Kidney epithelial cell (primary cell): ENCODE data around the gene GMEB2. TPM values are rescaled to one million over a fixed set of nuclear protein-coding genes. Genes with fewer than 3 reads are reported as not detected.

Experiments
- DNase-seq: peaks from one replicate; pipeline ENCODE4 v3.0.0-alpha.2; 2010; ENCODE audit warnings: low read depth
- H3K27me3 ChIP-seq: 2 replicates; pipeline ENCODE4 v1.6.0; 2011; ENCODE audit warnings: low read length; ENCODE audit not compliant: control insufficient read depth, insufficient read depth
- H3K36me3 ChIP-seq: 2 replicates; pipeline ENCODE4 v1.5.1; 2011; ENCODE audit warnings: low read length; ENCODE audit not compliant: control insufficient read depth, insufficient read depth
- H3K4me3 ChIP-seq: 2 replicates; pipeline ENCODE4 v1.5.1; 2011; ENCODE audit warnings: low read depth, mild to moderate bottlenecking, control low read depth, low read length
- CTCF ChIP-seq: IDR thresholded peaks from 2 replicates; pipeline ENCODE4 v1.5.1; 2011; ENCODE audit warnings: mild to moderate bottlenecking, moderate library complexity, low read length, control low read depth, inconsistent platforms; ENCODE audit not compliant: insufficient read depth, poor library complexity, severe bottlenecking
- total RNA-seq: library from RNA; depleted of rRNA; stranded (reverse); fragments of >200 nt; gene quantifications from 2 replicates; pipeline ENCODE4 v1.2.3, GENCODE V29; 2015

GMEB2 gene
- total RNA-seq, 1 donor from 2014 or later = 17.7 TPM

GRCh38 chr20:63549019-63549418 lies 77.9 kb downstream of the GMEB2 start:
- peaks cover 41% of the 10 kb centered on the region for H3K27me3 ChIP-seq
- TF ChIP-seq CTCF = no peak
- no peaks in the 10 kb centered on the region for H3K36me3 ChIP-seq
- H3K4me3 ChIP-seq = no peak overlapping the region
- DNase-seq = no peak

- DNase-seq = no peak
- TF ChIP-seq CTCF = no peak
These were observed 78.4 kb downstream of the GMEB2 start for GRCh38 chr20:63548542-63548941.

GRCh38 chr20:63547725-63548480 lies 79.0 kb downstream of the GMEB2 start, which contains the start of gene SRMS:
Gene SRMS, minus strand, starts transcription at chr20:63547749. Its CDS starts 286 bp downstream, at chr20:63547463.
- no peak for TF ChIP-seq CTCF
- Histone ChIP-seq H3K4me3 (no peak within 1 kb of the TSS), H3K27me3 (peaks cover 41% of the 10 kb centered on the region), H3K36me3 (no peaks in the 10 kb centered on the region)
- DNase-seq = no peak

More at GRCh38 chr20:63548542-63548941, 78.4 kb downstream of the GMEB2 start:
- Histone ChIP-seq H3K36me3 (no peaks in the 10 kb centered on the region), H3K4me3 (no peak overlapping the region), H3K27me3 (peaks cover 41% of the 10 kb centered on the region)

GRCh38 chr20:63546956-63547724 lies 79.8 kb downstream of the GMEB2 start:
- no peak overlapping the region for H3K4me3 ChIP-seq
- TF ChIP-seq CTCF = no peak
- no peak for DNase-seq

GRCh38 chr20:63546256-63546955 lies 80.5 kb downstream of the GMEB2 start:
- Histone ChIP-seq H3K36me3 (no peaks in the 10 kb centered on the region), H3K27me3 (peaks cover 41% of the 10 kb centered on the region), H3K4me3 (no peak overlapping the region)
- no peak for TF ChIP-seq CTCF
- no peak for DNase-seq

More at GRCh38 chr20:63546956-63547724, 79.8 kb downstream of the GMEB2 start:
- peaks cover 41% of the 10 kb centered on the region for H3K27me3 ChIP-seq
- no peaks in the 10 kb centered on the region for H3K36me3 ChIP-seq
